HG03095 (cell line): Measurements from ENCODE around the gene ACTN1.

Experiments used
- ATAC-seq: cut with Tn5 transposase; IDR thresholded peaks from one replicate; pipeline ENCODE4 v1.9.1; 2021; ENCODE audit warnings: moderate library complexity; ENCODE audit not compliant: unreplicated experiment

Gene ACTN1

DNA sequence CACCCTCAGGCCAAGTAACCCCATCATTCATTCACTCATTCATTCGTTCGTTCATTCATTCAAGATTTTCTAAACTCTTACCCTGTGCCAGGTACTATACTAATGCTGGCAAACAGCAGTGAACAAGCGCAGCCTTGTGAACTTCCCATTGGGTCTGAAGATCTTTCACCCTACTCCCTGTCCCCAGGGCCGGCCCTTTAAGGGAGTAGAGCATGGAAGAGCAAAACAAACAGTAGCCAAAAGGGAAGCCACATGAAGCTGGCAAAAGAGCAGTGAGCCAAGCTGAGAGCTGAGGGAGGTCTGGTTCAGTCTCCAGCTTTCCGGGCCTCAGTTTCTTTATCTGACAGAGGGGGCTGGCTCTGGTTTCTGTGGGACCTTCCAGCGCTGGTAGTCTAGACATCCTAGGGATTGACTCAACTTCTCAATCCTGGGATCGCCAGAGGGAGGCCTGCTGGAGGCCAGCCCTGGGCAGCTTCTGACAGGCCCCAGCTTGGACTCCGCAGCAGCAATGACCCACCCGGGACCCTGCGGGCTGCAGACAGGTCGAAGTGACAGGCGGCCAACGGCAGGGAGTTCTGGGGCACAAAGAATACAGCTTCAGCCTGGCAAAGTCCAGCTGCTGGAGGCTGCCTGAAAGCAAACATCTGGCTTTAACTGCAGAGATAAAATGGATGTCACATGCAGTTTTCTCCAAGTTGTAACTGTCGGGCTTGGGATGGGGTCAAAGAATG, 27.1 kb downstream of the ACTN1 start:
- no peak for ATAC-seq

DNA sequence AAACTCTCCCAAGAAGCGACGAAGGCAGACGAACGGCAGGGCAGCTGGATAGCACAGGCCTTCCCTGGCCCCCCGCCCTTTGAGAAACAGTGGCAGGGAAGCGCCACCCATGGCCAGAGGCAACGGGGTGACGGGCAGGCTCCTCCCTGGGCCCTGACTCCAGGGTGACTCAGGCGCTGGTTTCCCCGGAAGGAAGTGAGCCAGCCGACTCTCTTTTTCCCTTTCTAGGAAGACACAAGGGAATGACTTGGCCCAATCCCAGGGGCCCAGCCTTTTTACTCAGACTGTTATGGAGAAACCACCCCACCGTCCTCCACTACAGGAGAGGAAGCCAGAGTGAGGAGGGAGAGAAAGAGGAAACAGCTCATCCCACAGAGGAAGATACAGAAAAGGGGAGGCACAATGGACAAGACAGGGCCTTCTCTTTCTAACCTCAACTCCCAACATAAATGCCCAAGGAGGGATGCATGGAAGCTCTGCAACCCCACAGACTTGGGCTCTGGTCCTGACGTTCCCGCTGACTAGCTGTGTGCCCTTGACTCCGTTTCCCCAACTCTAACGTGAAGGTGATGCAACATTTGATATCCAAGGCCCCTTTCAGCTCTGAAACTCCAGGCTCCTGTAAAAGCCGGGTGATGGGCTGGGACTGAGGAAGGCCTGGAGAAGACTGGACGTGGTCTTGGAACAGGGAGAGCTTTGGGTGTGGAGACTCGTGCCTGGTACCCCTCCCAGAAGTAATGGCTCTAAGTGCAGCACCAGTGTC, 27.9 kb downstream of the ACTN1 start:
- ATAC-seq, result no peak

DNA sequence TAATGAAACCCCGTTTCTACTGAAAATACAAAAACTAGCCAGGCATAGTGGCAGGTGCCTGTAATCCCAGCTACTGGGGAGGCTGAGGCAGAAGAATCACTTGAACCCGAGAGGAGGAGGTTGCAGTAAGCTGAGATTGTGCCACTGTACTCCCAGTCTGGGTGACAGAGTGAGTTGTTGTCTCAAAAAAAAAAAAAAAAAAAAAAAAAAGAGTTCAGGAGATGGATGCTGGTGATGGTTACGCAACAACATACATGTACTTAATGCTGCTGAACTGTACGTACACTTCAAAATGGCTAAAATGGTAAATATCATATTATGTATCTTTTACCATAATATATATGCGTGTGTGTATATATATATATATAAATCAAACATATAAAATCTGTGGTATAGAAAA, 29.0 kb downstream of the ACTN1 start:
- no peak for ATAC-seq

DNA sequence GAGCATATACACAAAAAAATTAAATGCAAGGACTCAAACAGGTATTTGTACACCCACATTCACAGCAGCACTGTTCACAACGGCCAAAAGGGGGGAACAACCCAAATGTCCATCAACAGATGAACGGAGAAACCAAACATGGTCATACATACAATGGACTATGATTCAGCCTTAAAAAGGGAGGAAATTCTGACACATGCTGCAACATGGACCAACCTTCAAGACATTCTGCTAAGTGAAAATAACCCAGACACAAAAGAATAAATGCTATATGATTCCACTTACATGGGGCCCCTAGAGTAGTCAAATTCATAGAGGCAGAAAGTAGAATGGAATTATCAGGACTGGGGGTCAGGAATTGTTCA, 29.5 kb downstream of the ACTN1 start:
- no peak for ATAC-seq

DNA sequence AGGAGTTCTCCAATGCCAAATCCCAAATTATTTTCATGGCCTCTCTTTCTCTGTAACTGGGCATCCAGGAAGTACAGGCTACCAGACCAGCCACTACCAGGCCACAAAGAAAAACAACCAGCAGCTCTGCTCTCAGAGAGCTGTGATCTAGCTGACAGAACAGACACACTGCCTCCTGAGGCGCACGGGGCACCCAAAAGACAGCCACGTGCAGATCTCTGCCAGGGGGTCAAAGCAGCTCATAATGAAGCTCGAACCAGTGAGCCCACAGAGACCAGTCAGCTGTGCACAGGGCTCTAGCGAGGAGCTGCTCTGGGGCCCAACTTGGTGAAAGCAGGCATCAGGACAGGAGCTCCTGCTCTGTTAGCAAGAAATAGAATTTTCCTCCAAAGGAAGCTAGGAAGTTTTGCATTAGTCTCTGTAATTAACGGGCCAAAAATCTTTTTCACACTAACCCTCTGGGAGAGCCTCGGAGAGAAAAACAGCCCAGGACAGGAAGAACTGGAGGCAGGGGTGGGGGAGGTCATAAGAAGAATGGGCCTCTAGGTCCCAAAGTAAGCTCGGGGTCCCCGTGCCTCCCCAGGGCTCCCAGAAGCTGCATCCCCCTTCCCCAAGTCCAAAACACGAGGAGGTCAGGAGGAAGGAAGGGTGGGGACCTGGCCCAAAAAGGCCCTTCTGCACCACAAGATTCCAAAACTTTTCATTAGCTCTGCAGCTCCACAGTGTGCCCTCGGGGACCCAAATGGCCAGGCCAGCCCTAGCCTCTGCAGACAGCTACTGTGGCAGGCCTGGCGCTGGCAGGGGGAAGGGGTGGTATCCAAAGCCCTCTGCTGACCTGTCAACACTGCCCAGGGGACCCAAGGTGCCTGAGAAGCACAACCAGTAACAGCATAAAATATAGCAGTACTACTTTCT, 30.2 kb downstream of the ACTN1 start:
- ATAC-seq, result no peak

DNA sequence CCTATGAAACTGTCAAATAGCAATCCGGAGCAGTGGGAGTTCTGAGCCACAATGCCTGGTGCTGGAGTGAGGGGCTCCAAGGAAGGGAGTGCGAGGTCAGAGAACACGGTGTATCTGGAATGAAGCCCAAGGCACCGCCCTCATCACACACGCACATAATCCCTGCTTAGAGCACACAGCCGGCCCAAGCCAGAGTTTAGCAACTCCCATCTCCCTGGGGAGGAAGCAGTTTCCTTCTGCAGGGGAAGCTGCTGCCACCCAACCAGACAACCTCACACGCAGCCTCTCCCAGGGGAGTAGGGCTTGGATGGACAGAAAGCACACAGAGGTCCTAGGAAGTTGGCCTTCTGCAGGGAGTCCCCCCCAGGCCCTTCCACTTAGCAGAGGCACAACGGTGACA, 31.3 kb downstream of the ACTN1 start:
- no peak for ATAC-seq

DNA sequence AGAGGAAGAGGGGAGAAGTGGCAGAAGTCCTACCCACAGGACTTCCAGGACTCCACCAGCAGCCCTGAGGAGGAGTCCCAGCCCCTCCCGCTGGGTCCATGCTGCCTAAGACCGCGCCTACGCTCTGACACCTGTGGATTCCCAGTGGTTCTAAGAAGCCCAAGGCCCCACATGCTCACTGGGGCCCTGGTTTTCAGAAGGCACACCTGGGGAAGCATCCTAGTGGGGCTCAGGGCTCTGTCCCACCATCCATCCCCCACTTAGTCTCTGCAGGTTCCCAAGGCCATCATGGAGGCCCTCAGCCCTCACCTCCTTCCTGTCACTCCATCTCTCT, 32.6 kb downstream of the ACTN1 start:
- no peak for ATAC-seq

DNA sequence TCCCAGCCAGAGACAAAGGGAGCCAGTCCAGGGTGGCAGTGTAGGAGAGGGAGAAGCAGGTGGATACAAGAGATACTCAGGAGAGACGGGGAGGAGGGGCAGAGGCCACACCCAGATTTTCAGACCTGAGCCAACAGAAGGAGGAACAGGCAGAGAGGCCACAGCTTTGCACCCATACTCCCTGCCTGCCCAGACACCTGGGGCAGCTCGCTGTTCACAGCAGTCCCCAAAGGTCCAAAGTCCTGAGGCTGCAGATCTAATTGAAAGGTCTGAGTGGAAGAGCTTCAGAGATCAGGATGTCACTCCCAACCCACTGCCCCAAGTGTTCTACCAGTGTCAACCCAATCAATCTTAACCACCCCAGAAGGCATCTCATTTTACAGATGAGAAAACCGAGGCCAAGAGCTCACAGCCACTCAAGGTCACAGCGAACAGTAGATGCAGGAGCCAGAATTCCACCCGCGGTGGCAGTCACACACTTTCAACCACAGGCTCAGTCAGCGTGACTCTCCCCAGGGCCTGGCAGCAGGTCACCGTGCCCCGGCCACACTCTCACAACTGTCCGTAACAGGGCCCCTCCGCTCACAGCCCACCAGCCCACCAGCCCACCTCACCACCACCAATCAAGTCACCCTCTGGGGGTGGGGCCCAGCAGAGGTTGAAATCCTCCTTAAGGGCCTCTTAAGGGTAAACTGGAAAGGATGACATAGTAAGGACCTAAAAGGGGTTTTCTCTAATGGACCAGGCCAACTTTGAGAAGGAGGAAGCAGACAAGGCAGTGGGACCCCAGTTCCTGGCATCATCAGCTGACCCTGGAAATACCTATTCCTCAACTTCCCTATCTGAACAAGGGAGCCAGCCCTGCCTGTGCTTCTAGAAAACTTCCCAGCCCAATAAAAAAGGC, 33.3 kb downstream of the ACTN1 start:
- no peak for ATAC-seq

DNA sequence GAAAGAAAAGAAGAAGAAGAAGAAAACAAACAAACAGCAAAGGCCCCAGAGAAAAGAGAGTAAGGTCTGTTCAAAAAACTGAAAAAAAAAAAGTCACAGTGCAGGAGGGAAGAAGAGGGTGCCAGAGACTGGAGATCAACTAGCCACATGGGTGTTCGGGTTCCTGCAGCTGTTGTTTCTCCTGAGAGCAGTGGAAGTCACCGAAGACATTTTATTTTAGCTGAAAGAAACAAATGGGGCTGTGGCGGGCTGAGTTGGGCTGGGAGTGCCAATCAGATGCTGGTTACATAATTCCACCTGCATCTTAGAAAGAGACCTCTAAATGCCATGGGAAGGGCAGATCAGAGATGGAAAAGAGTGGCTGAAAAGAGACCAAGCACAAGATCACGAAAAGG, 33.9 kb downstream of the ACTN1 start:
- ATAC-seq, result no peak

DNA sequence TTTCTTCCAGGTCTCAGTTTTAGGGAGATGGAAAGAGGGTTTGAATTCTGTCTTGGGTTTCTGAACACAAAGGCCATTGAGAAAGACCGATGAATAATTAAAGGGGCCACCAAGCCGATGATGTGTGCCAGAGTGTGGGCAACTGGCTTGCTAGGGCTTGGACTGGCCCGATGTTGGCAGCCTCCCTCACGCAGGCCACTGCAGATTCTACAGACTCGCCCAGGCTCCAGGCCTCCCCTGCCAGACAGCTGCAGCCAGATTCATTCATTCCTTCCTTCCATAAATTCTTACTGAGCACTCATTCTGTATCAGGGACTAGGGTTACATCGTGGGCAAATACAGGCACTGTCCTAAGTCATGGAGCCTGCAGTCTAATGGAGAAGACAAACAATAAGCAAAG, 34.9 kb downstream of the ACTN1 start:
- no peak for ATAC-seq

DNA sequence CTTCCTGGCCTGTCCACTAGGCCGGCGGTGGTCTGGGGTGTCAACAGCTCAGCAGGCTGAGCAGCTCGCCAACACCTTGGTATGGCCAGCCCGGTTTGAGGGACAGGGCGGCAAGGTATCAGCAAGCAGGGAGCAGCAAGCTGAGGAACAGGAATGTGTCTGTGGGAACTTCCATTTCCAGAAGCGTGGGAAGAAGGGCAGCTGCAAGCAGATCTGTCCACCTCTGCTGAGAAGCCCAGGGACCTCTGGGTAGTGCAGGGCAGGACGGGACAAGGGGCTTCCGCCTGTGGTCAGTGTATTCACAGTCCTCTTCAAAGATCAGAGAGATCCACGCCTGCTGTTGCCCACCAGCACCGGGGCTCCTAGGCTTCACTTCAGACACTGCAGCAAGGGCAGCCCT, 36.0 kb downstream of the ACTN1 start:
- no peak for ATAC-seq

DNA sequence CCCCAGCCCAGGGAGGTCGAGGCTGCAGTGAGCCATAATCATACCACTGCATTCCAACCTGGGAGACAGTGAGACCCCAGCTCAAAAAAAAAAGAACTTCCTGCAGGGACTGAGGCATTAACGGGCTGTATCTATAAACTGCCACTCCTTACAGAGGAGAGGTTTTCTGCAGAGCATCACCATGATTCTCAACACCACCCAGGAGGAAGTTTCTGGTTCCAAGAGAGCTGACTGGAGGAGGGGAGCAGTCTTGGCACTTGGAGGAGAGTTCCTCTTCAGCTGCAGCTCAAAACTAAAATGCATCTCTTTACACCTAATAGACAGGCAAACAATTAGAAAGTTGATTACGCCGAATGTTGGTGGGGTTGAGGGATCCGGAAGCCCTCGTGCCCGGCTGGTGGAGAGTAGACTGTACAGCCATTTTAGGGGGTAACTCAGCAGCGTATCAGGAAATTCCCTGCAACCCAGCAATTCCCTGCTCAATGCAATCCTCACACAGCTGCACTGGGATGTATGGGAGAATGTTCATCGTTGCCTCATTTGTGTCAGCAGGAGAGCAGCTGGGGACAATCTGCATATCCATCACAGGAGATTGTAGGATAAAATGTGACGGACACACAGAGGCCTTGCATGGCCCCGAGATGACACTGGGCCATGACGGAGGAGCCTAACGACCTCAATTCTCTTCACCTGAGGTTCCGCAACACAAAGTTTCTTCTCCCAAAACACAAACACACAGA, 36.6 kb downstream of the ACTN1 start:
- no peak for ATAC-seq

DNA sequence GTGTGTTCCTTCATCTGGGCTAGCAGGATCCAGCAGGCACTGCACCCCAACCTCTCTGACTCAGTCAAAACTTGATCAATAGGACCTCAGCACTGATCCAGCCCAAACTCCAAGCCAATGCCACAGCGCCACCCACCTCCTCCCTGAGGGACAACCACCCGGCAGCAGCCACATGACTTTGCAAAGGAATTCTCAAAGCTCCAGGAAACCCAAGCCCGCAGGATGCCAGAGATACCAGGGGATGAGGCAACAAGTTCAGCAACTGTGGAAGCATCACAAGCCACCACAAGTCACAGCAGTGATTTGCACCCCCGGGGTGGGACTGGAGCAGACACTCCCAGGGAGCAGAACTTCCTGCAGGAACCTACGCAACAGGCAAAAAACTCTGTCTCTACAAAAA, 37.3 kb downstream of the ACTN1 start:
- ATAC-seq, result no peak

DNA sequence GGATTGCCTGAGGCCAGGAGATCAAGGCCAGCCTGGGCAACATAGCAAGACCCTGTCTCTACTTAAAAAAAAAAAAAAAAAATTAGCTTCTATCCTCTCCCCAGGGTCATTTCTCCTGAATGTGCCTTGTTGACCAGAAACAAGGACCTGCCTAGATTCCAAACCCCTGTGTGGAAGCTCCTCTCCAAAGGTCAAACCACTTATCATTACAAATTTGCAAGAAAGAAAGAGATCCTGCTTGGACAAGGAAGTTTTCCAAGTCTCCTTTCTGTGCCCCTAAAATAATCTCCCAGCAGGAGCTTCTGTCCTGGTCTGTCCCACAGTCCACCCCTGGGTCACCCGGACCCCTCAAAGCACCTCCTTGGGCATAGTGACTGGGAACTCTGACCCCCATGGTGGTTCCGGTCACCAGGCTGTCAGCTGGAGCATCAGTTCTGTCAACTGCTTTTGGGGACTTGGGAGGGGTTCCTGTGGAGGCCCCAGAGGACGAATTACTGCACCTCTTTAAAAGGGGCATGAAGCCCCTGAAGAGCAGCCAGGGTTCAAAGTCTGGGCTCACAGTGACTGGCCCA, 38.4 kb downstream of the ACTN1 start:
- no peak for ATAC-seq

DNA sequence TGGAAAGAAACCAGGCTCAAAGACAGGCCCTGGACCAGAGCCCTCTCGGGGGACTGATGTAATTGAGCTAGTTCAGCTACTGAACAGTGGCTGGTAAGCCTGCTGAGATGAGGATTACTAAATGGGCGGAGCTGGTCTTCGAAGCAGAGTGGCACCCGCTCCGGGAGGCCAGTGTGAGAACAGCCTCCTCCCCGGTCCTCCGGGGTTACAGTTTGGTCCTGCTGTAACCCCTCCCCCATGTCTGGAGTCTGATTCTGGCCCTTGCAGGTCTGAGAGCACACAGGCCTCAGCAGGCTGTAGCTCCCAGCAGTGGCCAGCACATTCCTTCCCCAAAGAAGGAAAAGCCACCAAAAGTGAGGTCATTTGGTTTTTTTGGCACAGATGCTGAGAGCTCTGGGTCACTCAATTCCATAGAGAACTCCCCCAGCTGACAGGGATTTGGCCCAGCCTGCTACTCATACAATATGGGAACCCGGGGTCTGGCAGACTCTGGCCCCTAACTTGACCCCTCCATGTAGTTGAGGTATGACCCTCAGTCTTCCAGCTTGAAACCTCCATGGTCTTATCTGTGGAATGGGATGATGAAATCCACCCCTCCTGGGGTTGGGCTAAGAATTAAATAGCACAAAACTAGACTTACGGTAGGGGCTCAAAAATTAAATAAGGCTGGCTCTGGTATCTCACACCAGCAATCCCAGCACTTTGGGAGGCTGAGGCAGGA, 39.0 kb downstream of the ACTN1 start:
- no peak for ATAC-seq

DNA sequence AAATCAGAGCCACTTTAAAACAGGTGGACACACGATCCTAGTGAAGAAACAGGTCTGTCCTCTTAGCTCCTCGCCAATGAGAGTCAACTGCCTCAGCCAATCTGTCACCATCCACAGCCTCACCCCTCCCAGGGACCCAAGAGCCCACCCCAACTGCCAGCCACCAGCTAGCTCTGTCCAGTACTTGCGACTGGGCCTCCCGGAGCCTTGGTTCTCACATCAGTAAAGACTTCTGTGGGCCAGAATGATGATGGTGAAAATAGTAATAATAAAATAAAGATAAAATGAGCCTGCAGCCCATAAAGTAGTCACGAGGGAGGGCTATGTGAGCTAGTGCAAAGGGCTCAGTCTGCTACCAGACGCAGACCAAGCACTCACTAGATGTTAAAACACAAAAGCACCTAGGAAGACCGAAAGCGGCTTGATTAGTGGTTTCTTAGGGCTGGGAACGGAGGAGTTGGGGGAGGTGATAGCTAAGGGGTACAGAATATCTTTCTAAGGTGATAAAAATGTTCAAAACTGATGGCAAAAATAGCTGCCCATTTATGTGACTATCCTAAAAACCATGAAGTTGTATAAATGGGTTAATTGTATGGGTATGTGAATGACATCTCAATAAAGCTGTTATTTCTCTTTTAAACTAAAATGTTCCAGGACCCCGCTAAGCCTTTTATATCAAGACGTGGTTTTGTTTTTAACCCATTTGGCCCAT, 39.8 kb downstream of the ACTN1 start:
- no peak for ATAC-seq

DNA sequence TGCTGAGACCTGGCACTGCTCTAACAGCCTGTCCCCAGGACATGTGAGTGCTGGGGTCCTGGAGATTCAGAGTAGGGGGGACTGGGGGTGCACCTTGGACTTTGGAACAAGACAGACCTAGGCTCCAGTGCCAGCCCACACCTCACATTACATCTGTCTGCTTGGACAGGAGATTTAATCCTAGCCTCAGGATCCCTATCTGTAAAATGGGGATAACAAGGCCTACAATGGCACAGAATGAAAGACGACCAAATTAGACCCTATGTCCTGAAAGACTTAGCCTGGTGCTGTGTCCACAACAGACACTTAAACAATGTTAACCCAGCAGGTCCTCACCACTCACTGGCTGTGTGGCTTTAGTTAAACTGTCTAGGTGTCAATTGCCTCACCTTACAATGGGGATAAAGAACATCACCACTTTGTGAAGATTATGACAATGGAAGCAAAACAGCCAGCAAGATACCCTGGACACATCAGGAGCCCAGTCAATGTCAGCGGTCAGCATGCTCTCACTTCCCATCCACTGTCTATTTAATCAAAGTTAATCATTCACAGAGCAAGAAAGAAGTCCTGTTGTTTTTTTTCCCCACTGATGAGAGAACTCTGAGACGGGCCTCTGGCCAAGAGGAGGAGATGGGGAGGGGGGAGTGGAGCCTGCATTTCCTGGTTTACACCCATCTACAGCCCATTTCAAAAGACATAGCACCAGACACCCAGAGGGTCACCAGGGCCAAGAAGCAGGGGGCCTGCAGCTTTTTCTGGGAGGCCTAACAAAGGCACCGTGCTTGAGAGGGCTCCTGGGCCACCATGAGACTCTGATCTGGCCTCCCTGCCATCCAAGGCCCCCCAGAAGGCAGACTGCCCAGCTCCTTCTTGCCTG, 40.6 kb downstream of the ACTN1 start:
- ATAC-seq, result no peak
